ENCODE data around the gene METAP1. TPM values are rescaled to one million over a fixed set of nuclear protein-coding genes. Genes with fewer than 3 reads are reported as not detected.
"Not testable (repeated sequence)": the region's sequence is repeated elsewhere in the genome, so short reads cannot be mapped to it uniquely, and the experiment has no call there.

METAP1 gene
- total RNA-seq, 1 experiment from 2014 or later = 60.5 TPM

DNA sequence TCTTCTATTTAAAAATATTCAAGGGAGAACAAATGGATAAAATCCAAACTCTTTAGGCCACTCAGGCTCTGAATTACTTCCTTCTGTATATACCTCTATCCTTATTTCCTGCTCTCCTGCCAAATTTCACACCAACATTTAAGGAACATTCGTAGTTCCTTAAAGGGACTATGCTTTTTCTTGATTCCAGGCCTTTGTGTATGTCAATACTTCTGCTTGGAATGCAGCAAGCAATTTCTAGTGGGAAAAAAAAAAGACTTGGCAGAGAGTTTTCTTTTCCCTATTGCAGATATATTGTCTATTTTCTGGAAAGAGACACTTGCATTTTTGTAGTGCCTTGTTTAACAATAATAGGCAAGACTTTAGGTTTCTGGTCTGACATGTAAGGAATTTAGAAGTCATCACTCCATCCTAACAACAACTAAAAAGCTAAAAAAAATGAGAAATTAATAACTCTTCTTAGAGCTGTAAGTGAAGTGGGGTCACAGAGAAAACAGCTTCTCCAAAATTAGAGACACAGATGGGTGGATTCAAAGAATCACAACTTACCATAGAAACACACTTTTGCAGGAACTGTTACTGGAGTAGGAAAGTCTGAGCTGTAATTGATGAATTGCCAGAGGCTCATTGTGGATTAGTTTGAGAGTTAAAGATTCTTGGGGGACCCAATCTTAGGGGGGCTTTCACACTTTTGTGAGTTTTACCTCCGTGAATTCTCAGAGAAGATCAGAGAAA is 95.1 kb downstream of the METAP1 start:
- Mint-ChIP-seq H3K4me3 (ENCODE audit: low read depth, unreplicated experiment) (peak overlapping the region; percentile 98), H3K9me3 (ENCODE audit: low read depth, unreplicated experiment) (no peaks in the 10 kb centered on the region), H3K36me3 (ENCODE audit: insufficient read depth, unreplicated experiment) (peaks cover 38% of the 10 kb centered on the region), H3K27me3 (ENCODE audit: unreplicated experiment) (no peaks in the 10 kb centered on the region), H3K27ac (ENCODE audit: unreplicated experiment) (peak overlapping the region; percentile 84), H3K4me1 (ENCODE audit: low read depth, unreplicated experiment) (peaks cover 21% of the 10 kb centered on the region)
- TF ChIP-seq, protein P1, sequence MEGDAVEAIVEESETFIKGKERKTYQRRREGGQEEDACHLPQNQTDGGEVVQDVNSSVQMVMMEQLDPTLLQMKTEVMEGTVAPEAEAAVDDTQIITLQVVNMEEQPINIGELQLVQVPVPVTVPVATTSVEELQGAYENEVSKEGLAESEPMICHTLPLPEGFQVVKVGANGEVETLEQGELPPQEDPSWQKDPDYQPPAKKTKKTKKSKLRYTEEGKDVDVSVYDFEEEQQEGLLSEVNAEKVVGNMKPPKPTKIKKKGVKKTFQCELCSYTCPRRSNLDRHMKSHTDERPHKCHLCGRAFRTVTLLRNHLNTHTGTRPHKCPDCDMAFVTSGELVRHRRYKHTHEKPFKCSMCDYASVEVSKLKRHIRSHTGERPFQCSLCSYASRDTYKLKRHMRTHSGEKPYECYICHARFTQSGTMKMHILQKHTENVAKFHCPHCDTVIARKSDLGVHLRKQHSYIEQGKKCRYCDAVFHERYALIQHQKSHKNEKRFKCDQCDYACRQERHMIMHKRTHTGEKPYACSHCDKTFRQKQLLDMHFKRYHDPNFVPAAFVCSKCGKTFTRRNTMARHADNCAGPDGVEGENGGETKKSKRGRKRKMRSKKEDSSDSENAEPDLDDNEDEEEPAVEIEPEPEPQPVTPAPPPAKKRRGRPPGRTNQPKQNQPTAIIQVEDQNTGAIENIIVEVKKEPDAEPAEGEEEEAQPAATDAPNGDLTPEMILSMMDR (IDR thresholded peaks at IDR 0.05; ENCODE audit: unreplicated experiment) = no peak
- BruUV-seq (replicated peaks) = no TSS peak
- CTCF ChIA-PET = no interaction called here
- no peak for DNase-seq
- intact Hi-C loops (cut with micrococcal nuclease; ENCODE audit: unreplicated experiment) = no loop called here

DNA sequence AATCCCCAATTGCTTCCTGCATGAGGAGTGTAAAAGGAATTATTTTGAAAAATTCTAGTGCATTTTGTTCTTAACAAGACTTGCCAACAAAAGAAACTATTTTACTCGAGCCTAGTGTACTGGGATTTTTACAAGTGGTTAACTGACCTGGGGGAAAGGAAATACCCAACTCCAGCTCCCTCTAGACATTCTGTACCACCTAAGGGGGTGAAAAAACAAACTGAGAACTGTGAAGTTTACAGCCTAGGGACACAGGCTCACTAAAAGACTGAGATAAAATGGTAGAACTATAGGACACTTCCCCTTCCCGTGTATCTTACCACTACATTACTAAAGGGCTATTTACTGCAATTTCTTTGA is 95.7 kb downstream of the METAP1 start:
- peaks cover 36% of the 10 kb centered on the region for H3K36me3 Mint-ChIP-seq (ENCODE audit: insufficient read depth, unreplicated experiment)
- intact Hi-C loops (cut with micrococcal nuclease; ENCODE audit: unreplicated experiment) = no loop called here
- no peak for DNase-seq
- no peaks in the 10 kb centered on the region for H3K27me3 Mint-ChIP-seq (ENCODE audit: unreplicated experiment)
- H3K9me3 Mint-ChIP-seq (ENCODE audit: low read depth, unreplicated experiment) = no peaks in the 10 kb centered on the region
- TF ChIP-seq, protein P1 (IDR thresholded peaks at IDR 0.05; ENCODE audit: unreplicated experiment) = no peak
- CTCF ChIA-PET = no interaction called here
- H3K27ac Mint-ChIP-seq (ENCODE audit: unreplicated experiment) = no peak overlapping the region
- BruUV-seq (replicated peaks) = no TSS peak
- H3K4me1 Mint-ChIP-seq (ENCODE audit: low read depth, unreplicated experiment) = peaks cover 21% of the 10 kb centered on the region
- H3K4me3 Mint-ChIP-seq (ENCODE audit: low read depth, unreplicated experiment) = no peak overlapping the region

DNA sequence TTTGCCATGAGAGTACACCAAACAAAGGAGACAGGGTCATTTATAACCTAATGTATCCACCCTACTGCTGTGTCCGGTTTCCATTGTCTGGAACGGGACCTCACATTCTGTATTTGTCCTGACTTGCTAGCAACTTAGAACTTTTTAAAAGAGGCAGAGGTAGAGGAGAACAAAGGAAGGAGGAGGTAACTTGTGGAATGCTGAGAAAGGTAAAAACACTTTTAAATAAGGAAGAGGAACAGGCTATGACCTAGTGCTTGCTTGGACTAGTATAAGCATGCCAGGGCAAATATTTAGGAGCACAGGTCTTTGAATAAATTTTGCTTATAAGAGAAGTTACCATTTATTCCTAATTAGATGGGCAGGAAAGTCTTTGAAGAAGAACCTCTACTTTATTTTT is 96.3 kb downstream of the METAP1 start:
- BruUV-seq (replicated peaks); H3K4me3 Mint-ChIP-seq (ENCODE audit: low read depth, unreplicated experiment); CTCF ChIA-PET; H3K9me3 Mint-ChIP-seq (ENCODE audit: low read depth, unreplicated experiment); H3K27ac Mint-ChIP-seq (ENCODE audit: unreplicated experiment); intact Hi-C loops (cut with micrococcal nuclease; ENCODE audit: unreplicated experiment); DNase-seq; H3K27me3 Mint-ChIP-seq (ENCODE audit: unreplicated experiment): not testable (repeated sequence)
- H3K36me3 Mint-ChIP-seq (ENCODE audit: insufficient read depth, unreplicated experiment) = peaks cover 29% of the 10 kb centered on the region
- peaks cover 21% of the 10 kb centered on the region for H3K4me1 Mint-ChIP-seq (ENCODE audit: low read depth, unreplicated experiment)

DNA sequence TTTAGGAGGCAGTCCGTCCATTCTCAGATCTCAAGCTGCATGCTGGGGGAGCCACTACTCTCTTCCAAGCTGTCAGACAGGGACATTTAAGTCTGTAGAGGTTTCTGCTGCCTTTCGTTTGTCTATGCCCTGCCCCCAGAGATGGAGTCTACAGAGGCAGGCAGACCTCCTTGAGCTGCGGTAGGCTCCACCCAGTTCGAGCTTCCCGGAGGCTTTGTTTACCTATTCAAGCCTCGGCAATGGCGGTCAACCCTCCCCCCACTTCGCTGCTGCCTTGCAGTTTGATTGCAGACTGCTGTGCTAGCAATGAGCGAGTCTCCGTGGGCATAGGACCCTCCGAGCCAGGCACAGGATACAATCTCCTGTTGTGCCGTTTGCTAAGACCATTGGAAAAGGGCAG is 103.8 kb downstream of the METAP1 start:
- CTCF ChIA-PET = no interaction called here

DNA sequence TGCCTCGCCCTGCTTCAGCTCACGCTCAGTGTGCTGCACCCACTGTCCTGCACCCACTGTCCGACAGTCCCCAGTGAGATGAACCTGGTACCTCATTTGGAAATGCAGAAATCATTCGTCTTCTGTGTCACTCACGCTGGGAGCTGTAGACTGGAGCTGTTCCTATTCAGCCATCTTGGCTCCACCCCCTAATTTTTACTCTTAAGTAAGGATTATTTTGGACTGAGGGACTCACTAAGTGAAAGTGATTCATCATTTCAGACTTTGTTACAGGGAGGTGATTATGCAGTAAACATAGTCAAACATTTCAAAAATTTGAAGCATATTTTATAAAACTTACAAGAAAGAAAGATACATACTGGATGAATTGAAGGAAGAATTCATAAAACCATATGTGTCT is 104.3 kb downstream of the METAP1 start:
- H3K36me3 Mint-ChIP-seq (ENCODE audit: insufficient read depth, unreplicated experiment); H3K27me3 Mint-ChIP-seq (ENCODE audit: unreplicated experiment); DNase-seq; H3K27ac Mint-ChIP-seq (ENCODE audit: unreplicated experiment); BruUV-seq (replicated peaks); intact Hi-C loops (cut with micrococcal nuclease; ENCODE audit: unreplicated experiment); H3K4me1 Mint-ChIP-seq (ENCODE audit: low read depth, unreplicated experiment); H3K9me3 Mint-ChIP-seq (ENCODE audit: low read depth, unreplicated experiment); H3K4me3 Mint-ChIP-seq (ENCODE audit: low read depth, unreplicated experiment); CTCF ChIA-PET: not testable (repeated sequence)

More for the DNA sequence above, 103.8 kb downstream of the METAP1 start:
- H3K4me1 Mint-ChIP-seq (ENCODE audit: low read depth, unreplicated experiment) = no peaks in the 10 kb centered on the region
- no peak overlapping the region for H3K27ac Mint-ChIP-seq (ENCODE audit: unreplicated experiment)
- H3K9me3 Mint-ChIP-seq (ENCODE audit: low read depth, unreplicated experiment) = no peaks in the 10 kb centered on the region
- H3K27me3 Mint-ChIP-seq (ENCODE audit: unreplicated experiment) = no peaks in the 10 kb centered on the region
- TF ChIP-seq, protein P1 (IDR thresholded peaks at IDR 0.05; ENCODE audit: unreplicated experiment) = no peak
- no TSS peak for BruUV-seq (replicated peaks)
- no peak for DNase-seq
- H3K36me3 Mint-ChIP-seq (ENCODE audit: insufficient read depth, unreplicated experiment) = no peaks in the 10 kb centered on the region
- intact Hi-C loops (cut with micrococcal nuclease; ENCODE audit: unreplicated experiment) = no loop called here
- no peak overlapping the region for H3K4me3 Mint-ChIP-seq (ENCODE audit: low read depth, unreplicated experiment)
